Cardiac septum (tissue), 1 donor: ENCODE results near the gene PICK1. TPM values are rescaled to one million over a fixed set of nuclear protein-coding genes. Genes with fewer than 3 reads are reported as not detected.
"Not testable (repeated sequence)": the region's sequence is repeated elsewhere in the genome, so short reads cannot be mapped to it uniquely, and the experiment has no call there.

Source experiments
- DNase-seq: peaks from one replicate; pipeline ENCODE4 v3.0.0-alpha.2; 2020; ENCODE audit warnings: low spot score
- intact Hi-C: fragments of 100-400 bp; cut with DNase I; formaldehyde crosslinking; loops from one replicate; pipeline ENCODE4 v1.14.0; 2022
- total RNA-seq: library from RNA; stranded (reverse); fragmentation: NEBNext Ultra II Directional; extraction: Animal tissue kit (Norgen Biotek cat#: 25700); gene quantifications from one replicate; pipeline ENCODE4 v1.2.1, GENCODE V29; 2021
- donor health status: DM: no; HTN: no; CAD: no.

PICK1 gene
- total RNA-seq, 1 donor from 2014 or later: 19.1 TPM

DNA sequence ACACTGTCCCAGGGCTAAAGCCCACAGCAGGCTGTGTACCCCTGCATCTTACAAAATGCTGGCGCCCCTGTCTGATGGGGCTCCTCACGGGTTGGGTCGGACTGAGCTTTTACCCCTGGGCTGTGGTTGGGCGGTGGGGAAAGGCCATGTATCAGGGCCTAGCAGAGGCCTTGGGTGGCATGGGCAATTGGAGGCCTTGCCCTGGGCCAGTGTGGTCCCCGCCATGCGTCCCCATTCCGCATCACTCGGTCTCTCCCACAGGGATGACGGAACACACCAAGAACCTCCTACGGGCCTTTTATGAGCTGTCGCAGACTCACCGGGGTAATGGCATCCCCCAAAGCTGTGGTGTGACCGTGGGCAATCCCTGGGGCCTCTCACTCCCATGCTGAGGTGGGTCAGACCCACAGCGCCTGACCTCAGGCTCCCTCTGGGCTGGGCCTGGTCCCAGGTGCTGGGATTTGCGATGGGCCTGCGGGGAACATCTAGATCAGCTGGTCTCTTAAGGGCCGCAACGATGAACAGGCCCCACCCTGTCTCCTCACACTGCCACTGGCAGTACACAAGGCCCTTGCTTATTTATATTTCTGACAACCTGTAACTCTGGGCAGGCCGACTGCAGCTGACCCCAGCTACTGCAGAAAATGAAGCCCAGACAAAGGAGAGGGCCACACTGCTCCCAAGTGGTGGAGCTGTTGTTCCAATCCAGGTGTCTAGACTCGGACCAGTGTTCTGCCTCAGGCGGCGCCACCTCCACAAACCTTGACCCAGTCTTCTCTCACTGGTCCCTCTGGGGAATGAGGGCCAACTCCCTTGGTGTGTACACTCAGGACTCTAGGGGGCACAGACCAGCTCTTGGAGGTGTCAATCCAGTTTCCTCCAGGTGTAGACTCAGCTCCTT, 14.5 kb downstream of the PICK1 start:
- DNase-seq: no peak
- intact Hi-C loops: no loop called here

DNA sequence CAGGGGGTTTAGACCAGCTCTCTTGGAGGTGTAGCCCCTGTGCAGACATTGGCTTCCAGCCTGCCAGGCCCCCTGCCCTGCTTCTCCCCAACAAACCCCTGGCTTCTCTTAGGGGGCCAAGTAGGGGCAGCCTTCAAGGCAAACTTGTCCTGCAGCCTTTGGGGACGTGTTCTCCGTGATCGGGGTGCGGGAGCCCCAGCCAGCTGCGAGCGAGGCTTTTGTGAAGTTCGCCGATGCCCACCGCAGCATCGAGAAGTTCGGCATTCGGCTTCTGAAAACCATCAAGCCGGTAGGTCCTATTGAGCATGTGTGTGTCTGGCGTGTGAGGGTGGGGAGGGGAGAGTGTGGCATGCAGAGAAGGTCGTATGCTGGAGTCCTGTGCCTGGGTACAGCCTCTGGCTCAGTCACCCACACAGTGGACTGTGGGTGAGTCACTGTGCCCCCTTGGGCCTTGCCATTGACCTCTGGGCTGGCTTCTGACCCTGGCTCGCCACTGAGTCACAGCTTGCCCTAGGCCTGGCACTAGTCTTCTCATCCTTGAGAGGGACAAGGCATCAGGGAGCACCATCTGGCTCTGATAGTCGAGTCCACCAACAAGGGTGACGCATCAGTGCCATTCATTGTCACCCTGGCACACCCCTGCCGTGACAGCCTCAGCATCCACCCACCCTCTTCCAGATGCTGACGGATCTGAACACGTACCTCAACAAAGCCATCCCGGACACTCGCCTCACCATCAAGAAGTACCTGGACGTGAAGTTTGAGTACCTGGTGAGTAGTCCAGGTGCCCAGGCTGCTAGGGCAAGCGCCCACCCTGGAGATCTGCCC, 15.3 kb downstream of the PICK1 start:
- intact Hi-C loops: no loop called here
- no peak for DNase-seq

DNA sequence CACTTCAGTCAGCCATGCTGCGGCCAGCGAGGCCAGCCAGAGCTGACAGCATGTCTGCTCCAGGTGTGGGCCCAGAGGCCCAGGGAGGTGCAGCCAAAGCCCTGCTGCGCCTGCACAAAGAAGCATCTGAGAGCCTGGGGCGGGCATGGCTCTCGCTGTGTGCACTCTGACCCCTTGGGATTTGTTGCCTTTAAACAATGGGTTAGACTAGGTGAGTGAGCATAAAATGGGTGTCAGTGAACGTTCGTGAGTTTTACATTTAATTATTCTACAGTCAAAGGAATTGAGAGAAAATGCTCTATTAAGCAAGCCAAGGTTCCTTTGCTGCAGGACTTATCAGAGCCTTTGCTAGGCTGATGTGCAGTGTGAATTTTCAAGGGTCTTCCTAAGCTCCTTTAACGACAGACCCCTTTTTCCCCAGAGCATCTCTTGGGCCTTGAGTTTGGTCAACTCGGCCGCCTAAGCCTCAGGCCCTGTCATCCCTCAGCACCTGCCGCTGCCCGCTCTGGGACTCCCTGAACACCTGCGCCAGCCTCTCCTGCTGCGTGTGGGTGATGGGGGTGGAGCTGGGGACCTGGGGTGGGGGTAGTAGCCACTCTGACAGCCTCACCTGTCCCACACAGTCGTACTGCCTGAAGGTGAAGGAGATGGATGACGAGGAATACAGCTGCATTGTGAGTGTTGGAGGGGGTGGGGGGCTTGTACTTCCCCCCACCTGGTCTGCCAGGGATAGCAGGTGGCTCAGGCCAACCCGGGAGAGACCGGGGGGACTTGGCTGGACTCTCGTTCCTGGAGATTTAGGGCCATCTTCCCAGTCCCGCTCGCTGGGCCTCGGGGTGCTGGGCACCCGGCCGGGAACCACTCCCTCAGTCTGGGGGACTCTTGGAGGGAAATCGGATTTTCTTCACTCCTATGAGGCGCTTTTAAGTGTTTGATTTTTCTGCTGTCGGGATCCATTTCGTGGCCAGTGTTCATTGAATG, 16.2 kb downstream of the PICK1 start:
- DNase-seq: no peak
- intact Hi-C loops: no loop called here

DNA sequence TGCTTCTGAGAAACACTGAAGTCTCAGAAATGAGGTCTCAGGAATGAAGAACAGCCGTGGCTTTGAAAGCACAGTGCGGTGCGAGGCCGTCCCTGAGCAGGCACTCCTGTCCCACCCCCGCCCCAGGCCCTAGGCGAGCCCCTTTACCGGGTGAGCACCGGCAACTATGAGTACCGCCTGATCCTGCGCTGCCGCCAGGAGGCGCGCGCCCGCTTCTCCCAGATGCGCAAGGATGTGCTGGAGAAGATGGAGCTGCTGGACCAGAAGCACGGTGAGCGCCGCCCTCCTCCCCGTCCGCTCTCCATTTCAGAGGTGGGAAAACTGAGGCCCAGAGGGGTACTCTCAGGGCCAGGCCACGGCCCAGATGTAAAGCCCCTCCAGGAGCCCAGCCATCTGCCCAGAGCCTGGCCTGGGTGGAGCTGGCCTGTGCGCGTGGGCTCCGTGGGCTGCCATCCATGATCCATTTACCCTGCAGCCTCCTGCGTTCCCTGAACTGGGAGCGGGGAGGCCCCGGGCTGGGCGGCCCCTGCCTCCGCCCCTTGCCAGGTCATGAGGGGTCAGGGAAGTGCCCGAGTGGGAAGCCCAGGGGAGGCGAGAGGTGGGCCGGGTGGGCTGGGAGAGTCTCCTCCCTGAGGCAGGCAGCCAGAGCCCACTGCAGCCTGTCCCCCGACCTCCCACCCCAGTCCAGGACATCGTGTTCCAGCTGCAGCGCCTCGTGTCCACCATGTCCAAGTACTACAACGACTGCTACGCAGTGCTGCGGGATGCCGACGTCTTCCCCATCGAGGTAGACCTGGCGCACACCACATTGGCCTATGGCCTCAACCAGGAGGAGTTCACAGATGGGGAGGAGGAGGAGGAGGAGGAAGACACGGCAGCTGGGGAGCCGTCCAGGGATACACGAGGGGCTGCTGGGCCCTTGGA, 17.2 kb downstream of the PICK1 start:
- DNase-seq: no peak
- intact Hi-C loops: no loop called here

DNA sequence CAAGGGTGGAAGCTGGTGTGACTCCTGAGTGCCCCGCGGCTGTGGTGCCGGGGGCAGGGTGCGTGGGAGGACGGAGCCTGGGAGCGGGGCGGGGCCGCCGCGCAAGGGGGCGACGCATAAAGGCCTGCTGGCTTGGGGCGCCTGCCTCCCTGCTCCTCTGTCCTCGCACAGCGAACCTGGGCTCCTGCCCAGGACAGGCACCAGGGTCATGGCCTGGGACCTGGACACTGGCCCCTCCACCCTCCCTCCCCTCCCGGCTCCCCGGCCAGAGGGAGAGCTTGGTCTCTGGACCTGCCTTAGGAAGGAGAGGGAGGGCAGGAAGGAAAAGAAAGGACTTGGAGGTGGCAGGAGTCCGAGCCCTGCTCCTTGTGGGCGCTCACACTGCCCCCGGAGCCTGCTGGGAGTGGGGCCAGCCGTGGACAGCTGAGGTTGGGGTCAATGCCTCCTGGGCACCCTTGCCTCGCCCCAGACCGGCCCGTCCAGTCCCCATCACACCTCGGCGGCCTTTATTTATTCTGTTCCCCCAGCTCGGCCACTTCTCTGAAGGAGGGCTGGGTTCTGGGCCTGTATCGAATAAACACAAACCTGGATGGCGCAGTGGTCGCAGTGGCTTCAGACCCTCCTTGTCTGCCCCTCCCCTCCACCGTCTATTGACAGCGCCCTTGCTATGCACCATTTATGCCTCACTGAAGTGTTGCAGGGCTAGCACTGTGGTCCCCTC, 18.1 kb downstream of the PICK1 start:
- intact Hi-C loops: no loop called here
- DNase-seq: no peak

DNA sequence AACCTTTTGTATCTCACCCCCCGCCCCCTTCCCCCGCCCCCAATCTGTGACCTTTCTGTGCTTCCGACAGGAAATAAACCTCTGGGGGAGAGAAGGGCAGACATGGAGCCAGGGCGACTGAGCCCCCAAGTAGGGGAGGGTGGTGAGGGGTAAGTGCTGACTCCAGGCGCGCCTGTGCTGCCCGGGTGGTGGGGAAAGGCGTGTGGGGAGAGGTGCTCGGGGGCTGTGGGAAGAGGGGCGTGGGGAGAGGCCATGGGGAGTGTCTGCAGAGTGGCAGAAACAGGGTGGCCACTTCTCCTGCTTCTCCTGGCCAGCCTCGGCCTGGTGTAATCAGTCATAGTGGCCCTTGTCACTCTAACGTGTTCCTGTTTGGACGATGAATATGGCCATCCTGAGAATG, 18.8 kb downstream of the PICK1 start:
- intact Hi-C loops: no loop called here
- DNase-seq: no peak

DNA sequence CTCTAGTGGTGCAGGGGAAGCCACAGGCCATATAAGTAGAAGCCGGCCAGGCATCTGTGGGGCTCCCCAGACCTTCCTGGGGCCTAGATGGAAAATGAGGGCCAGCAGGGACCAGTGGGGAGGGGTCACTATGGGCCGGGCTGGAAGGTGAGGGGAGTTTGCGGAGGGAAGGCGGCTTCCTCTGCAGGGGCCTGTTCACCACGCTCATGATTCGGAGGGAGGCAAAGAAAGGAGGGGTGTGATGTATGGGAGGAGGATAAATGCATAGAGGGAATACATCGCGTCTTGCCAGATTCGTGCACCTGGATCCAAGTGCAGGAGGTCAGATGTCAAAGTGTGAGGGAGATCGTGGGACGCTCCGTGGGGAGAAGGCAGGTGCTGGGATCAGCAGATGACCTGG, 19.9 kb downstream of the PICK1 start:
- intact Hi-C loops: no loop called here
- no peak for DNase-seq

DNA sequence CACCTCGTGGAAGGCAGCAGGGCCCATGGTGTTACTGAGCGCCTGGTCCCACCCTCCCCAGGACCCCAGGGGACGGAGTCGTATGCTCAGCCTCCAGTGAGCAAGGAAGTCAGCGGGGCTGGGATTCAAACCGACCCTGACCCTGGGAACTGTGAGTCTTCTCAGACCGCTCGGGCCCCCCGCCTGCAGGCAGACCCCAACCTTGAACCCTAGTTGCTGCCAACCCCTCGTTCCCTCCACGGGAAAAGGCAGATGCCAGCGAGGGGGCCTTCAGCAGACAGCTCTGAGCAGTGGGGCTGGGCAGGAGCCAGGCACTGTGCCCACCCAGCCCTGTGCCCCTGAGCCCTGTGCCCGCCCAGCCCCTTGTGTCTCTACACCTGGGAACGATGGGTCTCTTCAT, 20.4 kb downstream of the PICK1 start:
- intact Hi-C loops: no loop called here
- no peak for DNase-seq

DNA sequence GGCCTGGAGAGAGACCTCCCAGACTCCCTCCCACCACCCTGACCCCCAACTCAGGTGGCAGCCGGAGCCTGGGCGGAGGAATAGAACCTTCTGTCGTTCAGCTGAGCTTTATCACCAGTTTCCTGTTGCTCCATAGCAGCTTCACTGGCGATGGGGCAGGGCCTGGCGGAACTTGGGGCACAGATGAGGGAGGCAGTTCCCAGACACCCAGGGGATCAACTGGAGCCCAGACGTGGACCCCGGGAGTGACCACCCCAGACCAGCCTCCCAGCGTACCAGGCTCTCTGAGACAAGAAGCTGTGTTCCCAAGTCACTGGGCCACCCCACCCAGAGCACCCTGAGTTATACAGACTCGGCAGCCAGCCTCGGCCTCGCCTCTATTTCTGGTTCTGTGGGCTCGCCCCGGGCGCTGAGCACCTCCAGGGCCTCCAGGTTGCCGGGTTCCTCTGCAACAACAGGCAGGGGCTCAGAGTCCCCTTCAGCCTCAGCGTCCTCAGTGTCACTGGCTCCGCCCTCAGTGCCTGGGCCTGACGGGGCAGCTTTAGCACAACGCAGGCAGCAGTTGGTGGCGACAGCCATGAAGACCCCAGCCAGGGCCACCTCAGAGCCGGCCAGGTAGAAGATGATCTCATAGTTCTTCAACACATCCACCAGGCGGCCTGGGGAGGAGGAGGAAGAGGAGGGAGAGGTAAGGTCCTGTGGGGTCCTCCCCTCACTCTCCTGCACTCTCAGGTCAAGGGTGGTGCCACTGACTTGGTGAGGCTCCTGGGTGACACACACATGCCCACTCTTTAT, 21.0 kb downstream of the PICK1 start:
- no peak for DNase-seq
- intact Hi-C loops: no loop called here

DNA sequence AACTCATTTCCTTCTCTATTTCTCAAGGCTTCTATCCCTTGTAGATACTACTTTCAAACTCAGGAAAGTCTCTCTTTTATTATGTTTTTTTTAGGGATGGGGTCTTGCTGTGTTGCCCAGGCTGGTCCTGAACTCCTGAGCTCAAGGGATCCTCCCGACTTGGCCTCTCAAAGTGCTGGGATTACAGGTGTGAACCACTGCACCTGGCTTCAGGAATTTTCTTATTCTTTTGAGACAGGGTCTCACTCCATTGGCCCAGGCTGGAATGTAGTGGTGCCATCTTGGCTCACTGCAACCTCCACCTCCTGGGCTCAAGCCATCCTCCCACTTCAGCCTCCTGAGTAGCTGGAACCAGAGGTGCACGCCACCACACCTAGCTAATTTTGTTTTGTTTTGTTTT, 22.0 kb downstream of the PICK1 start:
- DNase-seq, intact Hi-C loops: not testable (repeated sequence)

DNA sequence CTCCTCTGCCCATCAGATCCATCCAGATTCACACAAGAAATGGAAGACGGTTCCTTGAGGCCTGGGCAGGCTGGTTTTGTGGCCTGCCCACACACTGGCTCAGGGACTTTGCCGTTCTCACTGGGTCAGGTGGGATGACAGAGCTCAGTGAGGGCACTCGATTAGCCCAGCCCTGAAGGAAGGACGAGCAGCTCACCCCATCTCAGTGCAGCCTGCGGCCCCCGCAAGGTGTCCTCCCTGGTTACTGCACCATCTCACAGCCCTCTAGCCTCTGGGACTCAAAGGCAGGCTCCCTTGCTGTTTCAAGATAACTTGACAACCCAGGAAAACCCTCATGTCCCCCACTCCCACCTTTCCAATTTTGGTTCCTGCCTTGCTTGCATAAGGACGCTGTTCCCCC, 22.6 kb downstream of the PICK1 start:
- DNase-seq: no peak
- intact Hi-C loops: no loop called here

DNA sequence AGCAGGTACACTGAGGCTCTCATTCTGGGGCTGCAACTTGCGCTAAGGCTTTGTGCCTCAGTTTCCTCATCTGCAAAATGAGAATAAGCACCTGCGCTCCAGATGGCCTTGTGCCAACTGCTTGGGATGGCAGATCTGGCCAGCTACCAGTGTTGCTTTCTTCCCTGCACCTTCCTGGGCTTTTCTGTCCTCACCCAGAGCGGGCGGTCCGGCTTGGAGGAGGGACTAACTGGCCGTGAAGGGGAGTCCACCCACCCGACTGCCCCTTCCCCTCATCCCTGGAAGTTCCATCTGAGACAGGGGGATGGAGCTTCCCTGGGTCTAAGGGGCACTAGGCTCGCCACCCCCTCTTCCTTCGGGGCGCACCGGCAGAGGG, 23.3 kb downstream of the PICK1 start:
- no peak for DNase-seq
- intact Hi-C loops: no loop called here

DNA sequence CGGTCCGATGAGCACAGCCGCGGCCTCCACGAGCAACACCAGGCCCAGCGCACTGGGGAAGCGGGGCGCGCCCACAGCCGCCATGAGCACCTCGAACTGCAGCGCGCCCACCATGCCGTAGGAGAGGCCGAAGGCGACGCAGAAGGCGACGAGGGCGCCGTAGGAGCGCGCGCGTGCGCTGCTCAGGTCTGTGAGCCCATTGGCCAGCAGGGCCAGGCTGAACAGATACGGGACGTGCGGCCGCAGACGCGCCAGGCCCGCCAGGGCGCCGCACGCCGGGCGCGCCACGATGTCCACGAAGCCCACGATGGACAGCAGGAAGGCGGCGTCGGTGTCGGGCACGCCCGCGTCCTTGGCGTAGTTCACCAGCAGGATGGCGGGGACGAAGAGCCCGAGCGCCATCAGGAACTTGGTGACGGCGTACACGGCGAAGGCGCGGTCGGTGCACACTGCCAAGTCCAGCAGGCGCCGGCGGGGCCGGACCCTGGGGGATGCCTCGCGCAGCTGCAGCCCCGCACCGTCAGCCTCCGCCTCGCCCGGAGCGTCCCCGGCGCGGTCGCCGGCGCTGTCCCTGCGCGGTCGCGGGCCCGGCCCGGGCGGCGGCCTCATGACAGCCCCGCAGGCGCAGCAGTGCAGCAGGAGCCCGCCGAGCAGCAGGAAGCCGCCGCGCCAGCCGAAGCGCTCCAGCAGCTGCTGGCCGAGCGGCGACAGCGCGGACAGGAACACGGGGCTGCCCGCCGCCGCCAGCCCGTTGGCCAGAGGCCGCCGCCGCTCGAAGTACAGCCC, 23.8 kb downstream of the PICK1 start:
- intact Hi-C loops: no loop called here
- DNase-seq: no peak

DNA sequence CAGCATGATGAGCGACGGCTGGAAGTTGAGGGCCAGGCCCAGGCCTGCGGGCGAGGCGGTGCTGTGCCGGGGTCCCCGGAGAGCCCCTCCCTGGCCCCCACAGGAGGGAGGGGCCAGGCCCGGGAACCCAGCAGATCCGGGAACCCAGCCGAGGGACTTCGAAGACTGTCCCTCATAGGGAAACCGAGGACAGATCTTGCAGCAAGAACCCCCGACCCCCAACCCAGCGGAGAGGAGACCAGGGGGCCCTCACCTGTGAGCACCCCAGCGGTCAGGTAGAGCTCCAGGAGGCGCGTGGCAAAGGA, 24.4 kb downstream of the PICK1 start:
- no peak for DNase-seq
- intact Hi-C loops: no loop called here

DNA sequence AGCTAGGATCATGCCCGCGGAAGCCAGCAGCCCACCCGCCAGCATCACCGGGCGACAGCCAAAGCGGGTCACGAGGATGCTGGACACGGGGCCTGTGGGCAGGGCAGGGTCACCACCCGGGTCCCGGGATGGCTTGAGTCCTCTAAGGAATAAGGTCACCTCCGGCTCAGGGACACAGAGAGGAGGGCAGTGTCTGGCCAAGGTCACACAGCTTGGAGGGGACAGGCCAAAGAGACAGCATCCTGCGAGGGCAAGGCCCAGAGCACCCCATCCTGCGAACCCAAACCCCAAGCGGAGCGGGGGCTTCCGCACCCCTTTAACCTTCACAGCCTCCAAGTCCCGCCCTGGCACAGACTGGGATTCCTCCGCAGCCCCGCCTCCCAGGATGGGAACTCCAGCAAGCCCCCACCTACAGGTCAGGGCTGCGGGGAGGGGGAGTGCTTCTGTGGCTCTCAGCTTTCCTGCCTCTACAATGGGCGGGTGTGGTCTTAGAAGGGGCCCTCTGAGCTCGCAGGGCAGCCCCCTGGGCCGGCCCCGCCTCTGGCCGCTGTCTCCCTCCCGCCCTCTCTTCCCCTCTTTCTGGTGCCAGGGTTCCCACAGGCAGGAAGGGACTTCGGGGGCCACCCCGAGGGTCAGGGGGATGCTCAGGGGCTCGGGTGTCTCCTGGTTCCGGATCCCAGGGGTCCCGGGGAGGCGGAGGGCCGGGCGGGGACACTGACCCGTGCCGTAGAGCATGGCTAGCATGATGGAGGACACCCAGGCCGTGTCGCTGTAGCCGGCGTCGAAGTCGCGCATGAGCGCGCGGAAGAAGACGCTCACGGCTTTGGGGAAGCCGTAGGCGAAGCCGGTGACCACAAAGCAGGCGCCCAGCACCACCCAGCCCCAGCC, 25.0 kb downstream of the PICK1 start:
- intact Hi-C loops: no loop called here
- no peak for DNase-seq
